NCI-H2081 treated with DMSO at 0.1 percent for 48 hours (cell line): Measurements from ENCODE around the gene STAP1.

Experiments
- DNase-seq: peaks from one replicate; lab custom pipeline; 2025; lab: John Stamatoyannopoulos, UW

STAP1 gene

GRCh38 chr4:67555447-67555846 is 3.1 kb upstream of the STAP1 start:
- DNase-seq = no peak

GRCh38 chr4:67556436-67556835 is 2.1 kb upstream of the STAP1 start:
- no peak for DNase-seq

GRCh38 chr4:67565284-67565683 is 6.8 kb downstream of the STAP1 start:
- no peak for DNase-seq

GRCh38 chr4:67566335-67566734 is 7.8 kb downstream of the STAP1 start:
- no peak for DNase-seq

- no peak for DNase-seq
Measured at GRCh38 chr4:67568820-67569219, 10.3 kb downstream of the STAP1 start.

- no peak for DNase-seq
Measured at GRCh38 chr4:67570537-67570936, 12.0 kb downstream of the STAP1 start.

DNA sequence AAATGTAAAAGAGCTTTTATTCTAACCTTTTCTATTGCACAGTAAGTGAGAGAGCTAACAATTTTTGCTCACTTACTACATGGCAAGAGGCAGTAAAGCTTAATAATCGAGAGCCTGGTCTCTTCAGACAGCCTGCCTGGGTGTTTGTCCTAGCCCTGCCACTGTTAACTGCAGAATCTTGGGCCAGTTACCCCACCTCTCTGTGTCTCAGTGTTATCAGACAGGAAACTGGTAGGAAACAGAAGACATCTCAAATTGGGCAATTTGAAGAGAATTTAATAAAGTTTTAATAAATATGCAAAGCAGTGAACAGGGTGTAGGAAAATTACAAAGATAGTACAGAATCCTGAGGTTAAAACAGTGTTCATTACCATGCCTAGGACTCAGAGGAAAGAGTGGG is 13.4 kb downstream of the STAP1 start:
- no peak for DNase-seq

- DNase-seq = no peak
Measured at GRCh38 chr4:67573193-67573592, 14.7 kb downstream of the STAP1 start.

- DNase-seq = no peak
Measured at GRCh38 chr4:67575232-67576058, 16.9 kb downstream of the STAP1 start.

- no peak for DNase-seq
Measured at GRCh38 chr4:67576059-67576466, 17.5 kb downstream of the STAP1 start.

DNA sequence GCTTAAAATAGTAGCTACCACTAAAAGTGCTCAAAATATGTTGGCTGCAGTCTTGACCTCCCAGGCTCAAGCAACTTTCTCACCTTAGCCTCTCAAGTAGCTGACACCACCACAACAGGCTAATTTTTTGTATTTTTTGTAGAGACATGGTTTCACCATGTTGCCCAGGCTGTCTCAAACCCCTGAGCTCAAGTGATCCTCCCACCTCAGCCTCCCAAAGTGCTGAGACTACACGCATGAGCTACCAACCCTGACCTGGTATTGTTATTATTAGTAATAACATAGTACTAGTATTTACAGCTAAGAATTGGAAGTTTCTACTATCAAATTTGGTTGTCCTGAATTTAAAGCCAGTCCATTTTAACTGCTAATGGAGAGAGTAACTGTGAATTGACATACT is 18.0 kb downstream of the STAP1 start:
- no peak for DNase-seq

GRCh38 chr4:67580577-67580976 is 22.1 kb downstream of the STAP1 start:
- DNase-seq = no peak

DNA sequence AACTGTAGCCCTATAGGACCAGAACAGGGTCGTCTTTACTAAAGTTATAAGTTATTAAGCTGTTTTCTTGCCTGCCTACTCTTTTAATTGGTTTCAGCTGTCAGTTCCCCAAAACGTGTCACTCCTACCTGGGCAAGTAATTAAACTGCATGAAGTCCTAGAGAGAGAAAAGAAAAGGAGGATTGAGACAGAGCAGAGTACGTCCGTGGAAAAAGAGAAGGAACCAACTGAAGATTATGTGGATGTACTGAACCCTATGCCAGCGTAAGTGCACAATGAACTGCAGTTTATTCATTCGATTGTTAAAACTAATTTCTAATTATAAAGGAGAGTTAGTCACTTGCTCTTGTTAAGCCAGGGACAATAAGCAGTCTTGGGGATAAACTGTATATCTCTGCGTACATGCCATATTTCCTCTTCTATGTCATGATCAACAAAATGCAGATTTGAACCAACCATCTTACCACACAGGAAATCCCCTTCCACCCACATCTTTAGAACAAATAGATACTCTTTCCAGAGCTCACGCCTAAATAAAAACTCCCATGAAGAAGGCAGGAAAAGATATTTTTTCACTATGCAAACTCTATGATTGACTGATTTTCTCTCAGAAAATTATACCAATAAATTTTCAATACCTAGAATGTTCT is 22.8 kb downstream of the STAP1 start:
- DNase-seq = no peak

GRCh38 chr4:67581913-67582312 is 23.4 kb downstream of the STAP1 start:
- no peak for DNase-seq

DNA sequence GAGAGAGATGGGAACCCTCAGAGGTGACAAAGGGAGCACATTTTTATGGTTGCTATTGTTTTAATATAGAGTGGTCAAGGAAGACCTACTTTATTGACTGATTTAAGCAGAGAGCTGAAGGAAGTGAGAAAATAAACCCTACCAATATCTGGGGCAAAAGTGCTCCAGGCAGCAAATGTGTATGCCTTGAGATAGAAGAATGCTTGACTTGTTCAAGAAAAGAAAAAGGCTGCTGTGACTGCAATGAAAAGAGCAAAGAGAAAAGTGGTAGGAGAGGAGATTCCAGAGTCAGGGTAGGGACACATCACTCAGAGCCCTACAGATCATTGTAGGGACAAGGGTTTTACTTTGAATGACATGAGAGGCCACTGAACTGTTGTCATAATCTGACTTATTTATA is 26.0 kb downstream of the STAP1 start:
- no peak for DNase-seq

DNA sequence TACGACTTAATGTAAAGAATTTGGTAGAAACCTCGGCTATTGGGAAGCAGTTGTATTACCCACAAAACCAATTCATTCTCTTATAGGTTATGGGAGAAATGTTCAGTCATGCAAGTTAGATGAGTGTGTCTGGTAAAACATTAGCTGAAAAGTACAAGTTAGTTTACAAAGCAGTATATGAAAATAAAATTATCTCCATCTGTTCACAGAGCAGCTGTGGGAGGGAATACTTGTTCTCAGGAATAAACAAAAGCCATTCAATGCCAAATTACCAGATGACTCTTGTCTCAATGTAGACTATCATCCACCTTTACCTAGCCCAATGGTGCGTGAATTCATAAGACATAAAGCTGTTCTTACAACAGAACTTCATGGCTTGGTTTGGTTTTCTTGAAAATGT is 28.6 kb downstream of the STAP1 start:
- DNase-seq = no peak

DNA sequence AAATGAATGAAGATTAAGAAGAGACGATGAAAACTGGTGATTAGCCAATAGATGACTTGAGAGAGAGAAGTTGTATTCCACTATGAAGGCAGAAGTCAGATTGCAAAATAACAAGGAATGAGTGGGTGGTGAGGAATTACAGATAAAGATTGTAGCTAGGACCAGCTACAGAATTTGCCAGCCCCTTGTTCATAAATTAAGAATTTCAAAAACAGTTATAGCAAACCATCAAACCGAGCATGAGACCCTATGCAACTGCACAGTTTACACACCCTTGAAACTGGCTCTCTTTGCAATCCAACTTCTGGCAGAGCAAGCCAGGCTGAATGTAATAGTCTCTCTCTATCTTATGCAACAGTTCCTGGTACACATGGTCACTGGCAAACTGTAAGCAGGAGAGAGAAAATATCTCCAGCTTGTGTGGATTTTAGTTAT is 35.2 kb downstream of the STAP1 start:
- DNase-seq = no peak

GRCh38 chr4:67603310-67604028 is 44.9 kb downstream of the STAP1 start:
- no peak for DNase-seq

DNA sequence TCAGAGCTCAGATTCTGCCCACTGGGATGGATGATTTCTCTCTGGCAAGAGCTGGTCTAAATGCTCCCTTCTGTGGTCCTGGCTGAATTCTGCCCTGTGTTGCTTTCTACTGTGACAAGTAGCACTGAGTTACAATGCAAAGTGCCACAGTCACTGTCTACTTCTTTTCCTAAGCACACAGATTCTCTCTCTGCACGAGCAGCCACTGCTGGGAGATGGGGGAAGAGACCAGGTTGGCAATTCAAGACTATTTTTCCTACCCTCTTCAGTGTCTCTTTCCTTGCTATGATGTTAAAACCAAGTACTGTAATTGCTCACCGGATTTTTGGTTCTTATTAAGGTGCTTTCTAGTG is 45.5 kb downstream of the STAP1 start:
- no peak for DNase-seq

- no peak for DNase-seq
Measured at GRCh38 chr4:67604749-67605148, 46.2 kb downstream of the STAP1 start.

DNA sequence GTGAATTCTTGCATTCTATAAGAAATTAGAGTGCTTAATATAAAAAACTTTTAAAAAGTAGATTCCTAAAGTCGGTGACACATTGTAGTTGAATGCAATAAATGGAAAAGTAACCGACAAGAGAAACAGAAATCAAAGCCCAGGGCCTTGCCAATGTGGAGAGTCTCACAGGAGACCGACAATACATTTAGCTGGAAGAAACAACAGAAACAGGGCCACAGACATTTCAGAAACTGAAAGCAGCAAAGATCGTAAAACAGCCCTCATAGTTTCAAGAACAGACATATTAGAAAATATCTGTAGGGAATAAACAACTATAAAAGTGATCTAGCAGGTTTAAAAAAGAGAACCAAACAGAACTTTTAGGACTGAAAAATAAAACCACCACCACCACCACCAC is 49.5 kb downstream of the STAP1 start:
- no peak for DNase-seq

DNA sequence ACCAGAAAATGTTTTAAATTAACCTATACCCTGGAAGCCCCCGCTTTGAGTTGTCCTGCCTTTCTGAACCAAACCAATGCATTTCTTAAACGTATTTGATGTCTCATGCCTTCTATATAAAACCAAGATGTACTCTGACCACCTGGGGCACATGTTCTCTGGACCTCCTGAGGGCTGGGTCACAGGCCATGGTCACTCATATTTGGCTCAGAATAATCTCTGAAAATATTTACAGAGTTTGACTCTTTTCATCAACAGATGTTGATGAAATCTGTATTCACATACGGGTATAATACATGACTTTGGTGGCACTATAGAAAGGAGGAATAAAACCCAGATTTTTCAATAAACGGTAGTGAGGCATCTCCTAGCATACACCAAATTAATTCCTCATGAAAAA is 55.7 kb downstream of the STAP1 start:
- no peak for DNase-seq

GRCh38 chr4:67615119-67615518 is 56.6 kb downstream of the STAP1 start:
- no peak for DNase-seq
